Smooth muscle cell of the pulmonary artery (primary cell): ENCODE results near the gene TAS2R50. TPM values are rescaled to one million over a fixed set of nuclear protein-coding genes. Genes with fewer than 3 reads are reported as not detected.

Experiments
- total RNA-seq: library from RNA; depleted of rRNA; stranded (reverse); fragments of >200 nt; gene quantifications from 2 replicates; pipeline ENCODE4 v1.2.3, GENCODE V29; 2014

Gene TAS2R50, protein sequence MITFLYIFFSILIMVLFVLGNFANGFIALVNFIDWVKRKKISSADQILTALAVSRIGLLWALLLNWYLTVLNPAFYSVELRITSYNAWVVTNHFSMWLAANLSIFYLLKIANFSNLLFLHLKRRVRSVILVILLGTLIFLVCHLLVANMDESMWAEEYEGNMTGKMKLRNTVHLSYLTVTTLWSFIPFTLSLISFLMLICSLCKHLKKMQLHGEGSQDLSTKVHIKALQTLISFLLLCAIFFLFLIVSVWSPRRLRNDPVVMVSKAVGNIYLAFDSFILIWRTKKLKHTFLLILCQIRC
- 2.9 and 6.5 TPM in 2 replicates for total RNA-seq

DNA sequence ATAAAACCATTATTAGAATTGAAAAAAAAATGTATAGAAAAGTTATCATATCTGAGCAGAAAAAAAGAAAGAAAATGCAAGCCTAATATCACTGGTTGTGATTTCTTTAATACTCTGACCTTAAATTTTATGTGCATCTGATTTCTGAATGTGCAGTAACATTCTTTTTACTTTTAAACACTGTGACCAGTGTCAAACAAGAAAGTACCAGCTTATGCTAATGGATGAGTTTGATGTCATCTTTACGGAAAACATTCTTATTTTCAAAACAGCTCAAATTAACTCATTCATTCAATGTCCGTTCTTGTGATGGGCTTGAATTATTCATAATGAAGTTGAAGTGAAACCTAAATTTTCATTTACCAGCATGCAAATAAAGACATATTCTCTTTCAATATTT is at the start of gene TAS2R50:
TAS2R50 (minus strand) TSS at position 101 of the 400 bp plus-strand sequence; CDS start at position 49, 52 bp downstream.

DNA sequence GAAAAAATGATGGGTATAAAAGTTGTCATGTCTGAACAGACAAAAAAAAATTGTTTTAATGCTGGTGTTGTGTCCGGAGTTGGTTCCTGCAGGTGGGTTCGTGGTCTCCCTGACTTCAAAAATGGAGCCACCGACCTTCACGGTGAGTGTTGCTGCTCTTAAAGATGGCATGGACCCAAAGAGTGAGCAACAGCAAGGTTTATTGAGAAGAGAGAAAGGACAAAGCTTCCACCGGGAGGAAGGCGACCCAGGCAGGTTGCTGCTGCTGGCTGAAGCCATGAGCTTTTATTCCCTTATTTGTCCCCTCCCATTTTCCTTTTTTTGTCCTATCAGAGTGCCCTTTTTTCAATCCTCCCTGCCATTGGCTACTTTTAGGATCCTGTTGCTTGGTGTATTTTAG is 44.6 kb upstream of the TAS2R50 start, which contains the start of gene TAS2R31:
TAS2R31 (minus strand) TSS at position 101 of the 400 bp plus-strand sequence; CDS start at position 29, 72 bp downstream.

DNA sequence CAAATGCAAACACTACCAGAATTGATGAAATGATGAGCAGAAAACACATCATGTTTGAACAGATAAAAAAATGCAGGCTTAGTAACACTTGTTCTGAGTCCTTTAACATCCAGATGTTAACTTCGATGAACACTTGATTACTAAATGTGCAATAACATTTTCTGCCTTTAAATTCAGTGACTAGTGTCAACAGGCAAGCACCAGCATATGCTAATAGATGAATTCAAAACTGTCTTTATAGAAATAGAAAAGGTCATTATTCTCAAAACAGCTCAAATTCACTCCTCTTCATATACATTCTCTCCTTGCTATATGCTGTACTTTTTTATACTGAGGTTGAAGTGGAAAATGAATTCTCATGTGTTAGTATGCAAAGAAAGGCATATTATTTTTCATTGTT is 35.8 kb upstream of the TAS2R50 start, which contains the start of gene TAS2R19:
TAS2R19 (minus strand) TSS at position 101 of the 400 bp plus-strand sequence; CDS start at position 52, 49 bp downstream.

DNA sequence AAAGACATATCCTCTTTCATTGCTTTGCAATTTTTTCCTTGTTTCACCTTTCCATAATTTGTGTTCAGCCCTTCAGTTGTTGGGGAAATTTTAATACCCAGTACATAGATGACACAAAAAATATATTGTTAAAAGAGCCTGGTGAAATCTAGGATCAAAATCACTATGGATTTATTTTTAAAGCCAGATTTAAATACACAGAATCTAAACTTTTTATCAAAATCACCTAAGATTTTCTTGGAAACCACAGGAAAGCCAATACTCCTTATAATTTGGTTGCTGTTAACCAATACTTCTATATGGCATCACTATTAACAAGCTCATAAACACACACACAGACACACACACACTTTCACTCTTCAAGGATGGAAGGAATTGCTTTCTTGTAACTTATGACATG is 11.5 kb upstream of the TAS2R50 start, which contains the start of gene TAS2R20:
TAS2R20 (minus strand) TSS at position 101 of the 400 bp plus-strand sequence. CDS start 429 bp downstream, outside the sequence.

DNA sequence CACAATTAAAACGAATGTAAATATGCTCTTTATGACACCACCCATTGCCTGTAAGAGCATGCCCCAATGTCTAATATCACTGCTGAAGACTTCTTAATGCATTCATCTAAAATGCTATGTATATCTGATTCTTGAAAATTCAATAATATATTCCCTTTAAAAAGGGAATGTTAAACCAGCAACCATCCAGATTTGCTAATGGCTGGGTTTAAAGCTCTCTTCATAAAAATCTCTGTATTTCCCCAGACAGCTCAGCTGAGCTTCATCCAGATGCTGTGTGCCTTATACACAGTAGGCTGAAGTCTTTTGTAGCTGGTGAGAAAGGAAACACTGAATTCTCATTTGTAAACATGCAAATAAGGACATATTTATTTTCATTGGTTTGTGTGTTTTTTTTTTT is 47.5 kb downstream of the TAS2R50 start, which contains the start of gene TAS2R14:
TAS2R14 (minus strand) TSS at position 101 of the 400 bp plus-strand sequence; CDS start at position 45, 56 bp downstream.

Other genes starting within 250 kb of the TAS2R50 start
- not detected in 2 replicates for gene TAS2R7, start 184.3 kb downstream of the TAS2R50 start, total RNA-seq
- gene TAS2R8, start 179.6 kb downstream of the TAS2R50 start, total RNA-seq: not detected in 2 replicates
- gene TAS2R9, start 176.7 kb downstream of the TAS2R50 start, total RNA-seq: not detected in 2 replicates
- 0.83 and 1.2 TPM in 2 replicates for gene TAS2R10, start 160.6 kb downstream of the TAS2R50 start, total RNA-seq
- 0.73 and 1.2 TPM in 2 replicates for gene PRR4, start 137.4 kb downstream of the TAS2R50 start, total RNA-seq
- 10.6 and 16.2 TPM in 2 replicates for gene PRH1, start 102.7 kb downstream of the TAS2R50 start, total RNA-seq
- 1.8 and 2.4 TPM in 2 replicates for gene TAS2R13, start 77.3 kb downstream of the TAS2R50 start, total RNA-seq
- gene PRH2, start 57.7 kb downstream of the TAS2R50 start, total RNA-seq: not detected in 2 replicates
- gene TAS2R14, start 47.6 kb downstream of the TAS2R50 start, total RNA-seq: 2.6 and 4.3 TPM in 2 replicates
- 3.8 and 7.2 TPM in 2 replicates for gene TAS2R20, start 11.4 kb upstream of the TAS2R50 start, total RNA-seq
- 5.1 and 9.1 TPM in 2 replicates for gene TAS2R19, start 35.7 kb upstream of the TAS2R50 start, total RNA-seq
- gene TAS2R31, start 44.5 kb upstream of the TAS2R50 start, total RNA-seq: 3.7 and 6.7 TPM in 2 replicates
- 2.6 and 4.8 TPM in 2 replicates for gene TAS2R46, start 75.4 kb upstream of the TAS2R50 start, total RNA-seq
- 2.1 TPM in 1 of 2 replicates, not detected in the other for gene TAS2R43, start 105.4 kb upstream of the TAS2R50 start, total RNA-seq
- gene TAS2R30, start 147.7 kb upstream of the TAS2R50 start, total RNA-seq: 5.4 and 7.5 TPM in 2 replicates
- 5.1 and 6.0 TPM in 2 replicates for gene SMIM10L1, start 184.3 kb upstream of the TAS2R50 start, total RNA-seq
- not detected in 2 replicates for gene TAS2R42, start 200.0 kb upstream of the TAS2R50 start, total RNA-seq